SK-N-SH (cell line): Measurements from ENCODE around the gene STK32A. TPM values are rescaled to one million over a fixed set of nuclear protein-coding genes. Genes with fewer than 3 reads are reported as not detected.

ENCODE experiments used
- CTCF ChIA-PET: fragments of 300-600, 350-600 bp; formaldehyde crosslinking; extraction: SDS; loops from one replicate; lab custom pipeline; 2021; lab: Yijun Ruan, JAX
- POLR2A ChIA-PET: fragments of 350-600 bp; sonication (Branson Sonifier 250); formaldehyde crosslinking; extraction: SDS; loops from one replicate; lab custom pipeline; 2020; ENCODE audit warnings: antibody characterized with exemption, inconsistent platforms; lab: Yijun Ruan, JAX
- DNase-seq: peaks from one replicate; pipeline ENCODE4 v3.0.0; 2012
- H2AFZ ChIP-seq: fragments of 200-600 bp; sonication (generic); 2 replicates; pipeline ENCODE4 v1.8.1; 2016; ENCODE audit warnings: antibody characterized with exemption, mild to moderate bottlenecking, low read depth
- H3F3A ChIP-seq: fragments of 200-600 bp; sonication (generic); replicated peaks from 2 replicates; pipeline ENCODE3; 2016; ENCODE audit warnings: antibody characterized with exemption, mild to moderate bottlenecking; ENCODE audit not compliant: insufficient read depth
- H3K27ac ChIP-seq, 2 experiments: fragments of 200-500 bp in 1 of 2; fragments of 200-600 bp in 1 of 2; sonication (Bioruptor generic) in 1 of 2; sonication (generic), shearing (Covaris generic) in 1 of 2; 2 replicates each; pipeline versions ENCODE4 v1.5.1 to v1.6.1; 2014 to 2016; ENCODE audit warnings: low read depth in 2 of 2, inconsistent platforms in 1 of 2, low read length in 1 of 2, mild to moderate bottlenecking in 1 of 2, mixed read lengths in 1 of 2
- H3K27me3 ChIP-seq: fragments of 200-600 bp; sonication (generic), shearing (Covaris generic); 2 replicates; pipeline ENCODE4 v1.6.1; 2016; ENCODE audit warnings: mixed run types; ENCODE audit not compliant: insufficient read depth
- H3K36me3 ChIP-seq, 2 experiments: fragments of 200-500 bp in 1 of 2; fragments of 200-600 bp in 1 of 2; sonication (Bioruptor generic) in 1 of 2; sonication (generic) in 1 of 2; replicated peaks in 1 of 2; 2 replicates each; pipeline versions ENCODE3 to v1.5.1; 2014 to 2016; ENCODE audit warnings: low read length in 1 of 2, mild to moderate bottlenecking in 1 of 2; ENCODE audit not compliant: insufficient read depth in 2 of 2, control insufficient read depth in 1 of 2
- H3K4me1 ChIP-seq, 2 experiments: fragments of 200-500 bp in 1 of 2; fragments of 200-600 bp in 1 of 2; sonication (Bioruptor generic) in 1 of 2; sonication (generic), shearing (Covaris generic) in 1 of 2; 2 replicates each; pipeline versions ENCODE4 v1.5.1 to v1.6.1; 2014 to 2016; ENCODE audit warnings: low read depth in 1 of 2, low read length in 1 of 2, mixed run types in 1 of 2; ENCODE audit not compliant: insufficient read depth in 2 of 2, control insufficient read depth in 1 of 2
- H3K4me2 ChIP-seq: fragments of 200-600 bp; sonication (generic), shearing (Covaris generic); 2 replicates; pipeline ENCODE4 v1.6.1; 2017; ENCODE audit warnings: mixed run types
- H3K4me3 ChIP-seq, 2 experiments: fragments of 200-500 bp in 1 of 2; fragments of 200-600 bp in 1 of 2; sonication (Bioruptor generic) in 1 of 2; sonication (generic), shearing (Covaris generic) in 1 of 2; 2 replicates each; pipeline versions ENCODE4 v1.5.1 to v1.8.1; 2014 to 2016; ENCODE audit warnings: low read depth in 2 of 2, inconsistent platforms in 1 of 2, low read length in 1 of 2, mild to moderate bottlenecking in 1 of 2, mixed read lengths in 1 of 2, moderate library complexity in 1 of 2
- H3K79me2 ChIP-seq: fragments of 200-600 bp; sonication (generic); 2 replicates; pipeline ENCODE4 v1.8.1; 2017; ENCODE audit warnings: mild to moderate bottlenecking; ENCODE audit not compliant: insufficient read depth
- H3K9ac ChIP-seq: fragments of 200-600 bp; sonication (generic); 2 replicates; pipeline ENCODE4 v1.6.1; 2017; ENCODE audit warnings: mixed run types
- H3K9me2 ChIP-seq: fragments of 200-600 bp; sonication (generic); 2 replicates; pipeline ENCODE4 v1.6.1; 2017; ENCODE audit warnings: mixed run types
- H3K9me3 ChIP-seq: fragments of 200-600 bp; sonication (generic); 2 replicates; pipeline ENCODE4 v1.6.1; 2017; ENCODE audit warnings: mixed run types, mild to moderate bottlenecking, moderate library complexity
- H4K20me1 ChIP-seq: fragments of 200-600 bp; sonication (generic); 2 replicates; pipeline ENCODE4 v1.6.1; 2017; ENCODE audit warnings: mild to moderate bottlenecking, mixed run types; ENCODE audit not compliant: insufficient read depth
- CHD2 ChIP-seq: fragments of 150-350 bp; IDR thresholded peaks from 2 replicates; pipeline ENCODE4 v1.6.1; 2018; ENCODE audit warnings: low read length; ENCODE audit not compliant: partially characterized antibody
- ELF1 ChIP-seq: IDR thresholded peaks from 2 replicates; pipeline ENCODE4 v1.4.0; 2012
- EP300 ChIP-seq, 2 experiments: IDR thresholded peaks; 2 replicates each; pipeline versions ENCODE4 v1.4.0 to v1.6.1; 2012; ENCODE audit warnings: borderline replicate concordance in 1 of 2, low read depth in 1 of 2, low read length in 1 of 2
- FOXJ3 ChIP-seq: sonication (generic); formaldehyde crosslinking; IDR thresholded peaks from 2 replicates; pipeline ENCODE4 v1.5.1; 2020; ENCODE audit warnings: mild to moderate bottlenecking, missing genetic modification reagents
- FOXM1 ChIP-seq: IDR thresholded peaks from 2 replicates; pipeline ENCODE4 v1.4.0; 2012; ENCODE audit warnings: low read depth, mild to moderate bottlenecking
- GABPA ChIP-seq: IDR thresholded peaks from 2 replicates; pipeline ENCODE4 v1.4.0; 2012; ENCODE audit warnings: low read depth, mild to moderate bottlenecking
- IRF3 ChIP-seq: fragments of 150-350 bp; IDR thresholded peaks from 2 replicates; pipeline ENCODE4 v1.6.1; 2016; ENCODE audit warnings: mild to moderate bottlenecking, low read depth, low read length
- JUND ChIP-seq: IDR thresholded peaks from 2 replicates; pipeline ENCODE4 v1.4.0; 2012
- MEF2A ChIP-seq: IDR thresholded peaks from 2 replicates; pipeline ENCODE4 v1.4.0; 2012; ENCODE audit warnings: low read depth, borderline replicate concordance
- MXI1 ChIP-seq: IDR thresholded peaks from 2 replicates; pipeline ENCODE4 v1.6.1; 2012; ENCODE audit warnings: mild to moderate bottlenecking, low read depth, low read length, improper control_type of control experiment
- NRF1 ChIP-seq: IDR thresholded peaks from 2 replicates; pipeline ENCODE4 v1.6.1; 2012; ENCODE audit warnings: low read depth, mild to moderate bottlenecking, low read length
- RAD21 ChIP-seq: IDR thresholded peaks from 2 replicates; pipeline ENCODE4 v1.6.1; 2012; ENCODE audit warnings: mild to moderate bottlenecking, low read length
- RCOR1 ChIP-seq: fragments of 150-350 bp; IDR thresholded peaks from 2 replicates; pipeline ENCODE4 v1.6.1; 2017; ENCODE audit warnings: antibody characterized with exemption, low read length
- RXRA ChIP-seq: IDR thresholded peaks from 2 replicates; pipeline ENCODE4 v1.4.0; 2012; ENCODE audit warnings: low read depth, mild to moderate bottlenecking, borderline replicate concordance
- SIN3A ChIP-seq: IDR thresholded peaks from 2 replicates; pipeline ENCODE4 v1.6.1; 2012; ENCODE audit warnings: low read depth, mild to moderate bottlenecking, low read length, moderate library complexity, borderline replicate concordance
- SMC3 ChIP-seq: IDR thresholded peaks from 2 replicates; pipeline ENCODE4 v1.6.1; 2012; ENCODE audit warnings: low read depth, low read length, improper control_type of control experiment
- TAF1 ChIP-seq: IDR thresholded peaks from 2 replicates; pipeline ENCODE4 v1.6.1; 2012; ENCODE audit warnings: low read depth, mild to moderate bottlenecking, low read length, moderate library complexity, borderline replicate concordance
- TCF12 ChIP-seq: IDR thresholded peaks from 2 replicates; pipeline ENCODE4 v1.4.0; 2012
- ZBTB33 ChIP-seq: IDR thresholded peaks from 2 replicates; pipeline ENCODE4 v1.4.0; 2012; ENCODE audit warnings: low read depth, borderline replicate concordance
- WGBS: methylation state at CpG from one replicate; pipeline ENCODE4 v1.1.6; 2017; ENCODE audit warnings: low lambda C conversion rate; 5-methylcytosine and 5-hydroxymethylcytosine counted together
- polyA plus RNA-seq, 3 experiments: library from polyadenylated mRNA; depleted of rRNA; stranded (reverse); fragments of >200 nt; gene quantifications; 2 replicates each; pipeline ENCODE4 v1.2.3, GENCODE V29; 2012
- TF ChIP-seq, protein P1 (sequence below): IDR thresholded peaks from 2 replicates; pipeline ENCODE4; 2012
- TF ChIP-seq, protein P2 (sequence below): IDR thresholded peaks from 2 replicates; pipeline ENCODE4 v1.4.0; 2012; ENCODE audit warnings: low read depth

The STK32A gene
- polyA plus RNA-seq, 1 of the 3 experiments (the other 2 are of a cell fraction) = 0.20 TPM

DNA sequence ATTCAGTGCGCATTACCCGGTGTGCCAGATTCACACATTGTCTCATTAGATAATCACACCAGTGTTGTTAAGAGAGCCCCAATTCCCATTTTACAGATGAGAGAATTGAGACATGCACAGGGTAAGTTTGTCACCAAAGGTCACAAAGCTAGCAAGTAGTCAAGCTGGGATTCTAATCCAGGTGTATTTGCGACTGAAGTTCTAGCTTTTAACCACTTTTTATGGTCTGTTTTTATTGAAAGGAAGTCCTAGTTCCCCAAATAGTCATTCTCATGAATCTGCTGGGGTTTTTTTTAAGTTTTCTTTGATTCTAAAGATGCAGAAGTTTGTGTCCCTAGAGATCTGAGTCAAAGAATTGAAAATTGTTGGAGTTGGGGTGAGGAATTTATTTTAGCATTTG is 138.5 kb downstream of the STK32A start:
- H2AFZ ChIP-seq = no peak overlapping the region
- H3K9me3 ChIP-seq = no peaks in the 10 kb centered on the region
- H3F3A ChIP-seq = no peaks in the 10 kb centered on the region
- no peak overlapping the region for H3K4me3 ChIP-seq
- TF ChIP-seq NRF1 (no peak), JUND (no peak), GABPA (no peak), MXI1 (no peak), TCF12 (no peak)
- no peaks in the 10 kb centered on the region; a peak in 1 of 4 replicates for H3K4me1 ChIP-seq
- H3K4me2 ChIP-seq = no peak overlapping the region
- H3K27me3 ChIP-seq = no peaks in the 10 kb centered on the region
- H3K9ac ChIP-seq = no peak overlapping the region
- H3K36me3 ChIP-seq = no peaks in the 10 kb centered on the region
- ChIA-PET POLR2A (no interaction called here), CTCF (interaction anchor here (0.7 to 2.6 kb wide), 5 partner anchors 185 to 840 kb away, joined by 3 to 8 read pairs (median 4); no protein-coding TSS in a partner anchor)
- H3K27ac ChIP-seq = no peak overlapping the region
- DNase-seq = no peak
- H3K79me2 ChIP-seq = no peaks in the 10 kb centered on the region
- H4K20me1 ChIP-seq = no peaks in the 10 kb centered on the region
- 97% methylated on average over 3 of the region's 3 CpGs for WGBS
- H3K9me2 ChIP-seq = no peaks in the 10 kb centered on the region

- no peak for TF ChIP-seq JUND
- TF ChIP-seq ZBTB33 = no peak
- TF ChIP-seq NRF1 = no peak
- TF ChIP-seq SIN3A = no peak
- TF ChIP-seq FOXJ3 (CRISPR knock-in tag) = no peak
- TF ChIP-seq MEF2A = no peak
- TF ChIP-seq RXRA = no peak
- no peak for TF ChIP-seq CHD2
- no peak for TF ChIP-seq RCOR1
- TF ChIP-seq EP300 (IDR thresholded peaks at IDR 0.05; ENCODE audit: borderline replicate concordance in 1 of 2, low read depth in 1 of 2, low read length in 1 of 2) = no peak
- TF ChIP-seq RAD21 = no peak
- no peak for TF ChIP-seq FOXM1
- no peak for TF ChIP-seq SMC3
- TF ChIP-seq TAF1 = no peak
- TF ChIP-seq ELF1 = no peak
- TF ChIP-seq, protein P1, sequence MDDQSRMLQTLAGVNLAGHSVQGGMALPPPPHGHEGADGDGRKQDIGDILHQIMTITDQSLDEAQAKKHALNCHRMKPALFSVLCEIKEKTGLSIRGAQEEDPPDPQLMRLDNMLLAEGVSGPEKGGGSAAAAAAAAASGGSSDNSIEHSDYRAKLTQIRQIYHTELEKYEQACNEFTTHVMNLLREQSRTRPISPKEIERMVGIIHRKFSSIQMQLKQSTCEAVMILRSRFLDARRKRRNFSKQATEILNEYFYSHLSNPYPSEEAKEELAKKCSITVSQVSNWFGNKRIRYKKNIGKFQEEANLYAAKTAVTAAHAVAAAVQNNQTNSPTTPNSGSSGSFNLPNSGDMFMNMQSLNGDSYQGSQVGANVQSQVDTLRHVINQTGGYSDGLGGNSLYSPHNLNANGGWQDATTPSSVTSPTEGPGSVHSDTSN = no peak
- no peak for TF ChIP-seq MXI1
- TF ChIP-seq TCF12 = no peak
- TF ChIP-seq IRF3 = no peak
- TF ChIP-seq, protein P2, sequence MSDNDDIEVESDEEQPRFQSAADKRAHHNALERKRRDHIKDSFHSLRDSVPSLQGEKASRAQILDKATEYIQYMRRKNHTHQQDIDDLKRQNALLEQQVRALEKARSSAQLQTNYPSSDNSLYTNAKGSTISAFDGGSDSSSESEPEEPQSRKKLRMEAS = no peak
- ChIA-PET POLR2A (no interaction called here), CTCF (interaction anchor here (1.3 to 2.1 kb wide), 3 partner anchors 17 to 186 kb away, joined by 4 to 6 read pairs (median 4); no protein-coding TSS in a partner anchor)
These were observed 140.3 kb downstream of the STK32A start for GRCh38 chr5:147375151-147375550.

More at GRCh38 chr5:147375151-147375550, 140.3 kb downstream of the STK32A start:
- Histone ChIP-seq H2AFZ (no peak overlapping the region), H3K9me3 (no peaks in the 10 kb centered on the region), H4K20me1 (no peaks in the 10 kb centered on the region), H3K36me3 (no peaks in the 10 kb centered on the region), H3K9ac (no peak overlapping the region), H3K79me2 (no peaks in the 10 kb centered on the region), H3K9me2 (no peaks in the 10 kb centered on the region), H3F3A (no peaks in the 10 kb centered on the region), H3K27ac (no peak overlapping the region), H3K27me3 (no peaks in the 10 kb centered on the region), H3K4me3 (no peak overlapping the region), H3K4me2 (no peak overlapping the region), H3K4me1 (no peaks in the 10 kb centered on the region)
- DNase-seq = no peak
- WGBS = 82% methylated on average over 5 of the region's 5 CpGs
